Measurements from ENCODE around the gene DCAF4. TPM values are rescaled to one million over a fixed set of nuclear protein-coding genes. Genes with fewer than 3 reads are reported as not detected.

Gene DCAF4
- total and polyA plus RNA-seq, 4 experiments from 2014 or later, result 7.2 to 26.9 (median 17.7) TPM

- ChIA-PET POLR2A (ENCODE audit: partially characterized antibody) (interaction anchor here (1.2 to 2.6 kb wide), 3 partner anchors 22 to 210 kb away, joined by 3 to 9 read pairs (median 4); partner anchors contain the start of genes DPF3 and PSEN1), CTCF (ENCODE audit: partially characterized antibody) (interaction anchor here (0.9 to 2.6 kb wide), 5 partner anchors 9 to 409 kb away, joined by 3 to 9 read pairs (median 4); no protein-coding TSS in a partner anchor)
- intact Hi-C loops (cut with micrococcal nuclease), result loop anchor here (1.0 to 10.0 kb wide), 3 partner anchors 32 to 132 kb away; partner anchors contain the start of genes DPF3, RBM25 and ZFYVE1
- Histone ChIP-seq H3K36me3 (ENCODE audit: insufficient read depth, low read length) (no peaks in the 10 kb centered on the region), H3K4me3 (ENCODE audit: low read length in 2 of 2) (peak overlapping the region; percentile 48 to 82), H3K27ac (ENCODE audit: low read depth, low read length) (peak overlapping the region; percentile 66), H3K4me1 (ENCODE audit: insufficient read depth, low read length) (peaks cover 12% of the 10 kb centered on the region), H3K9me3 (ENCODE audit: control insufficient read depth in 1 of 2, low read length in 2 of 2) (no peaks in the 10 kb centered on the region), H3K27me3 (ENCODE audit: insufficient read depth, low read length) (no peaks in the 10 kb centered on the region)
- peaks cover 5 to 17% (median 12%) of the 10 kb centered on the region in 4 donors for H3K4me1 Mint-ChIP-seq
- peaks cover 0 to 6% of the 10 kb centered on the region in 2 donors for H3K27me3 Mint-ChIP-seq
- DNase-seq, result no peak
- H3K9me3 Mint-ChIP-seq, result no peaks in the 10 kb centered on the region
- peak overlapping the region; percentile 91 to 99 (median 93) for H3K4me3 Mint-ChIP-seq
- H3K27ac Mint-ChIP-seq, result peak overlapping the region; percentile 93 to 97 (median 95)
- H3K36me3 Mint-ChIP-seq, result peaks cover 0 to 3% of the 10 kb centered on the region in 2 donors
Observed at GRCh38 chr14:72925815-72926291, 411 bp upstream of the DCAF4 start.

GRCh38 chr14:72928872-72929271 is 2.6 kb downstream of the DCAF4 start:
- Histone ChIP-seq H3K9me3 (ENCODE audit: control insufficient read depth in 1 of 2, low read length in 2 of 2) (no peaks in the 10 kb centered on the region), H3K4me3 (ENCODE audit: low read length in 2 of 2) (no peak overlapping the region), H3K36me3 (ENCODE audit: insufficient read depth, low read length) (no peaks in the 10 kb centered on the region), H3K27me3 (ENCODE audit: insufficient read depth, low read length) (no peaks in the 10 kb centered on the region), H3K4me1 (ENCODE audit: insufficient read depth, low read length) (peaks cover 12% of the 10 kb centered on the region), H3K27ac (ENCODE audit: low read depth, low read length) (no peak overlapping the region)
- intact Hi-C loops (cut with micrococcal nuclease), result loop anchor here (10.0 kb wide), 1 partner anchor 96 kb away; the partner anchor contains the start of gene ZFYVE1
- Mint-ChIP-seq H3K27me3 (no peaks in the 10 kb centered on the region), H3K27ac (no peak overlapping the region), H3K9me3 (no peaks in the 10 kb centered on the region), H3K36me3 (peaks cover 0 to 3% of the 10 kb centered on the region in 2 donors), H3K4me1 (peaks cover 10 to 28% (median 19%) of the 10 kb centered on the region in 4 donors), H3K4me3 (peak overlapping the region in 1 of 8 donors; percentile 15)
- ChIA-PET POLR2A (ENCODE audit: partially characterized antibody) (no interaction called here), CTCF (ENCODE audit: partially characterized antibody) (no interaction called here)
- DNase-seq, result no peak

- Histone ChIP-seq H3K27ac (ENCODE audit: low read depth, low read length) (no peak overlapping the region), H3K4me3 (ENCODE audit: low read length in 2 of 2) (no peak overlapping the region), H3K9me3 (ENCODE audit: control insufficient read depth in 1 of 2, low read length in 2 of 2) (no peaks in the 10 kb centered on the region), H3K36me3 (ENCODE audit: insufficient read depth, low read length) (no peaks in the 10 kb centered on the region), H3K27me3 (ENCODE audit: insufficient read depth, low read length) (no peaks in the 10 kb centered on the region), H3K4me1 (ENCODE audit: insufficient read depth, low read length) (peaks cover 12% of the 10 kb centered on the region)
- intact Hi-C loops (cut with micrococcal nuclease), result loop anchor here (10.0 kb wide), 1 partner anchor 95 kb away; the partner anchor contains the start of gene ZFYVE1
- Mint-ChIP-seq H3K4me1 (peaks cover 10 to 28% (median 19%) of the 10 kb centered on the region in 4 donors), H3K9me3 (no peaks in the 10 kb centered on the region), H3K27me3 (no peaks in the 10 kb centered on the region), H3K36me3 (peaks cover 0 to 3% of the 10 kb centered on the region in 2 donors), H3K27ac (peak overlapping the region in 1 of 7 donors; percentile 42), H3K4me3 (peak overlapping the region in 1 of 8 donors; percentile 15)
- no peak for DNase-seq
- CTCF ChIA-PET (ENCODE audit: partially characterized antibody), result no interaction called here
- POLR2A ChIA-PET (ENCODE audit: partially characterized antibody), result no interaction called here
Observed at GRCh38 chr14:72929316-72930080, 3.2 kb downstream of the DCAF4 start.

GRCh38 chr14:72932893-72933292 is 6.6 kb downstream of the DCAF4 start:
- peaks cover 13% of the 10 kb centered on the region in 2 donors for H3K36me3 Mint-ChIP-seq
- peaks cover 16 to 27% (median 22%) of the 10 kb centered on the region in 4 donors for H3K4me1 Mint-ChIP-seq

GRCh38 chr14:72939630-72940029 is 13.4 kb downstream of the DCAF4 start:
- no peak overlapping the region for H3K27ac ChIP-seq (ENCODE audit: low read depth, low read length)
- H3K9me3 ChIP-seq (ENCODE audit: control insufficient read depth in 1 of 2, low read length in 2 of 2), result no peaks in the 10 kb centered on the region
- H3K36me3 ChIP-seq (ENCODE audit: insufficient read depth, low read length), result peaks cover 19% of the 10 kb centered on the region
- no peak overlapping the region for H3K4me3 Mint-ChIP-seq
- no peak overlapping the region for H3K27ac Mint-ChIP-seq
- no peaks in the 10 kb centered on the region for H3K27me3 Mint-ChIP-seq
- peaks cover 51 to 65% of the 10 kb centered on the region in 2 donors for H3K36me3 Mint-ChIP-seq
- POLR2A ChIA-PET (ENCODE audit: partially characterized antibody), result no interaction called here
- peaks cover 12 to 22% (median 17%) of the 10 kb centered on the region in 4 donors for H3K4me1 Mint-ChIP-seq
- intact Hi-C loops (cut with micrococcal nuclease), result no loop called here
- no peaks in the 10 kb centered on the region for H3K9me3 Mint-ChIP-seq
- peaks cover 9% of the 10 kb centered on the region for H3K4me1 ChIP-seq (ENCODE audit: insufficient read depth, low read length)
- CTCF ChIA-PET (ENCODE audit: partially characterized antibody), result interaction anchor here (1.5 to 4.0 kb wide), 2 partner anchors 10 to 34 kb away, joined by 3 to 34 read pairs; no protein-coding TSS in a partner anchor
- H3K27me3 ChIP-seq (ENCODE audit: insufficient read depth, low read length), result no peaks in the 10 kb centered on the region
- no peak overlapping the region for H3K4me3 ChIP-seq (ENCODE audit: low read length in 2 of 2)
- no peak for DNase-seq

More at GRCh38 chr14:72932893-72933292, 6.6 kb downstream of the DCAF4 start:
- Mint-ChIP-seq H3K9me3 (no peaks in the 10 kb centered on the region), H3K27ac (no peak overlapping the region), H3K27me3 (no peaks in the 10 kb centered on the region), H3K4me3 (no peak overlapping the region)
- ChIA-PET CTCF (ENCODE audit: partially characterized antibody) (no interaction called here), POLR2A (ENCODE audit: partially characterized antibody) (no interaction called here)
- Histone ChIP-seq H3K27ac (ENCODE audit: low read depth, low read length) (no peak overlapping the region), H3K4me3 (ENCODE audit: low read length in 2 of 2) (no peak overlapping the region), H3K9me3 (ENCODE audit: control insufficient read depth in 1 of 2, low read length in 2 of 2) (no peaks in the 10 kb centered on the region), H3K27me3 (ENCODE audit: insufficient read depth, low read length) (no peaks in the 10 kb centered on the region), H3K36me3 (ENCODE audit: insufficient read depth, low read length) (no peaks in the 10 kb centered on the region), H3K4me1 (ENCODE audit: insufficient read depth, low read length) (peaks cover 9% of the 10 kb centered on the region)
- intact Hi-C loops (cut with micrococcal nuclease), result no loop called here
- DNase-seq, result no peak

- ChIA-PET CTCF (ENCODE audit: partially characterized antibody) (interaction anchor here (1.6 kb wide), 1 partner anchor 21 kb away, joined by 3 read pairs; no protein-coding TSS in a partner anchor), POLR2A (ENCODE audit: partially characterized antibody) (no interaction called here)
- H3K27ac Mint-ChIP-seq, result no peak overlapping the region
- H3K9me3 ChIP-seq (ENCODE audit: control insufficient read depth in 1 of 2, low read length in 2 of 2), result no peaks in the 10 kb centered on the region
- peaks cover 19% of the 10 kb centered on the region for H3K36me3 ChIP-seq (ENCODE audit: insufficient read depth, low read length)
- no peak for DNase-seq
- H3K9me3 Mint-ChIP-seq, result no peaks in the 10 kb centered on the region
- H3K4me1 Mint-ChIP-seq, result peaks cover 11 to 20% (median 15%) of the 10 kb centered on the region in 4 donors
- no peak overlapping the region for H3K27ac ChIP-seq (ENCODE audit: low read depth, low read length)
- no peak overlapping the region for H3K4me3 ChIP-seq (ENCODE audit: low read length in 2 of 2)
- H3K4me3 Mint-ChIP-seq, result no peak overlapping the region
- H3K36me3 Mint-ChIP-seq, result peaks cover 51 to 76% of the 10 kb centered on the region in 2 donors
- peaks cover 9% of the 10 kb centered on the region for H3K4me1 ChIP-seq (ENCODE audit: insufficient read depth, low read length)
- H3K27me3 Mint-ChIP-seq, result no peaks in the 10 kb centered on the region
- intact Hi-C loops (cut with micrococcal nuclease), result no loop called here
- no peaks in the 10 kb centered on the region for H3K27me3 ChIP-seq (ENCODE audit: insufficient read depth, low read length)
Observed at GRCh38 chr14:72941286-72941985, 15.2 kb downstream of the DCAF4 start.

- Mint-ChIP-seq H3K4me3 (no peak overlapping the region), H3K9me3 (no peaks in the 10 kb centered on the region), H3K36me3 (peaks cover 45 to 76% of the 10 kb centered on the region in 2 donors), H3K4me1 (peaks cover 0 to 5% (median 3%) of the 10 kb centered on the region in 4 donors), H3K27me3 (no peaks in the 10 kb centered on the region), H3K27ac (no peak overlapping the region)
- ChIA-PET POLR2A (ENCODE audit: partially characterized antibody) (no interaction called here), CTCF (ENCODE audit: partially characterized antibody) (interaction anchor here (1.1 to 1.6 kb wide), 2 partner anchors 20 to 49 kb away, joined by 3 read pairs; partner anchors contain the start of gene DPF3)
- peaks cover 19% of the 10 kb centered on the region for H3K36me3 ChIP-seq (ENCODE audit: insufficient read depth, low read length)
- H3K4me3 ChIP-seq (ENCODE audit: low read length in 2 of 2), result no peak overlapping the region
- DNase-seq, result no peak
- H3K4me1 ChIP-seq (ENCODE audit: insufficient read depth, low read length), result no peaks in the 10 kb centered on the region
- no peaks in the 10 kb centered on the region for H3K9me3 ChIP-seq (ENCODE audit: control insufficient read depth in 1 of 2, low read length in 2 of 2)
- no peaks in the 10 kb centered on the region for H3K27me3 ChIP-seq (ENCODE audit: insufficient read depth, low read length)
- no peak overlapping the region for H3K27ac ChIP-seq (ENCODE audit: low read depth, low read length)
- intact Hi-C loops (cut with micrococcal nuclease), result no loop called here
Observed at GRCh38 chr14:72942934-72943333, 16.7 kb downstream of the DCAF4 start.
